ENCODE results near the gene SPRR5. TPM values are rescaled to one million over a fixed set of nuclear protein-coding genes. Genes with fewer than 3 reads are reported as not detected.

Gene SPRR5
- total RNA-seq, 1 donor from 2014 or later: not detected

GRCh38 chr1:152912900-152913299 lies 34.1 kb upstream of the SPRR5 start:
- CTCF ChIA-PET: no interaction called here
- H3K27me3 Mint-ChIP-seq: peaks cover 32% of the 10 kb centered on the region
- DNase-seq: no peak
- no peak for ATAC-seq (ENCODE audit: low read depth)
- no peaks in the 10 kb centered on the region for H3K4me1 Mint-ChIP-seq
- intact Hi-C loops (cut with micrococcal nuclease): no loop called here
- H3K27ac Mint-ChIP-seq: no peak overlapping the region
- H3K4me3 Mint-ChIP-seq: no peak overlapping the region
- TF ChIP-seq CTCF (IDR thresholded peaks at IDR 0.05): no peak
- peaks cover 5% of the 10 kb centered on the region for H3K9me3 Mint-ChIP-seq
- no peaks in the 10 kb centered on the region for H3K36me3 Mint-ChIP-seq (ENCODE audit: low read depth)
- POLR2A ChIA-PET: no interaction called here

- no peak overlapping the region for H3K27ac Mint-ChIP-seq
- no peaks in the 10 kb centered on the region for H3K4me1 Mint-ChIP-seq
- POLR2A ChIA-PET: no interaction called here
These were observed 29.2 kb upstream of the SPRR5 start for GRCh38 chr1:152917794-152918193.

GRCh38 chr1:152919071-152919470 lies 27.9 kb upstream of the SPRR5 start:
- no peak overlapping the region for H3K4me3 Mint-ChIP-seq
- TF ChIP-seq CTCF (IDR thresholded peaks at IDR 0.05): no peak
- DNase-seq (no peak), ATAC-seq (ENCODE audit: low read depth) (no peak)
- CTCF ChIA-PET: no interaction called here
- peaks cover 5% of the 10 kb centered on the region for H3K9me3 Mint-ChIP-seq
- POLR2A ChIA-PET: no interaction called here
- H3K36me3 Mint-ChIP-seq (ENCODE audit: low read depth): no peaks in the 10 kb centered on the region
- peaks cover 12% of the 10 kb centered on the region for H3K27me3 Mint-ChIP-seq
- no peak overlapping the region for H3K27ac Mint-ChIP-seq
- no peaks in the 10 kb centered on the region for H3K4me1 Mint-ChIP-seq
- intact Hi-C loops (cut with micrococcal nuclease): no loop called here

More at GRCh38 chr1:152917794-152918193, 29.2 kb upstream of the SPRR5 start:
- Mint-ChIP-seq H3K27me3 (peaks cover 18% of the 10 kb centered on the region), H3K36me3 (ENCODE audit: low read depth) (no peaks in the 10 kb centered on the region), H3K9me3 (peaks cover 5% of the 10 kb centered on the region), H3K4me3 (no peak overlapping the region)
- no peak for ATAC-seq (ENCODE audit: low read depth)
- CTCF ChIA-PET: no interaction called here
- TF ChIP-seq CTCF (IDR thresholded peaks at IDR 0.05): no peak
- intact Hi-C loops (cut with micrococcal nuclease): no loop called here
- DNase-seq: no peak

- Mint-ChIP-seq H3K27me3 (peaks cover 2% of the 10 kb centered on the region), H3K4me3 (no peak overlapping the region), H3K36me3 (ENCODE audit: low read depth) (no peaks in the 10 kb centered on the region), H3K9me3 (no peaks in the 10 kb centered on the region), H3K27ac (no peak overlapping the region), H3K4me1 (no peaks in the 10 kb centered on the region)
- CTCF ChIA-PET: no interaction called here
- TF ChIP-seq CTCF (IDR thresholded peaks at IDR 0.05): no peak
- POLR2A ChIA-PET: no interaction called here
- intact Hi-C loops (cut with micrococcal nuclease): no loop called here
- ATAC-seq (ENCODE audit: low read depth) (no peak), DNase-seq (no peak)
These were observed 22.8 kb upstream of the SPRR5 start for GRCh38 chr1:152924191-152924590.

GRCh38 chr1:152926091-152926490 lies 20.9 kb upstream of the SPRR5 start:
- Mint-ChIP-seq H3K4me1 (no peaks in the 10 kb centered on the region), H3K27ac (no peak overlapping the region), H3K4me3 (no peak overlapping the region), H3K36me3 (ENCODE audit: low read depth) (no peaks in the 10 kb centered on the region), H3K27me3 (peaks cover 2% of the 10 kb centered on the region), H3K9me3 (no peaks in the 10 kb centered on the region)
- POLR2A ChIA-PET: no interaction called here
- DNase-seq (no peak), ATAC-seq (ENCODE audit: low read depth) (no peak)
- CTCF ChIA-PET: interaction anchor here (1.0 kb wide), 1 partner anchor 48 kb away, joined by 3 read pairs; the partner anchor contains the start of gene SMCP
- intact Hi-C loops (cut with micrococcal nuclease): no loop called here
- no peak for TF ChIP-seq CTCF (IDR thresholded peaks at IDR 0.05)
